Testis (tissue), 3 donors: ENCODE results near the gene FMNL3. TPM values are rescaled to one million over a fixed set of nuclear protein-coding genes. Genes with fewer than 3 reads are reported as not detected.
"Not testable (repeated sequence)": the region's sequence is repeated elsewhere in the genome, so short reads cannot be mapped to it uniquely, and the experiment has no call there.

Experiments used
- DNase-seq: peaks from one replicate; pipeline ENCODE4 v3.0.0-alpha.2; 2019
- H3K27ac ChIP-seq, 2 donors: fragments of 200-600 bp; sonication (generic); one replicate each; pipeline ENCODE4 v1.5.1; 2019
- H3K27me3 ChIP-seq: fragments of 200-600 bp; sonication (generic); one replicate; pipeline ENCODE4 v1.5.1; 2019
- H3K36me3 ChIP-seq: fragments of 200-600 bp; sonication (generic); one replicate; pipeline ENCODE4 v1.5.1; 2017; ENCODE audit warnings: low read depth; ENCODE audit errors: missing control alignments
- H3K4me1 ChIP-seq: fragments of 200-600 bp; sonication (generic); one replicate; pipeline ENCODE4 v1.5.1; 2019
- H3K4me3 ChIP-seq, 2 donors: fragments of 200-600 bp; sonication (generic); one replicate each; pipeline ENCODE4 v1.5.1; 2017 to 2019
- H3K9me3 ChIP-seq: fragments of 200-600 bp; sonication (generic); one replicate; pipeline ENCODE4 v1.5.1; 2017
- CTCF ChIP-seq, 3 experiments: fragments of 450-650 bp in 2 of 3; fragments of 200-600 bp in 1 of 3; sonication (generic) in 1 of 3; IDR thresholded peaks; one replicate each; pipeline ENCODE4 v1.5.1; 2016 to 2019; ENCODE audit warnings: antibody characterized with exemption in 3 of 3, mild to moderate bottlenecking in 2 of 3, moderate library complexity in 1 of 3
- POLR2A ChIP-seq: fragments of 450-650 bp; IDR thresholded peaks from one replicate; pipeline ENCODE4 v1.6.1; 2017; ENCODE audit warnings: antibody characterized with exemption, mild to moderate bottlenecking, moderate library complexity
- WGBS, 2 donors: methylation state at CpG; one replicate each; pipeline ENCODE4 v1.1.5; 2018; 5-methylcytosine and 5-hydroxymethylcytosine counted together
- intact Hi-C: fragments of 100-400 bp; cut with DNase I; formaldehyde crosslinking; loops from one replicate; pipeline ENCODE4 v1.15.1; 2023; ENCODE audit warnings: low total_unique reads
- polyA plus RNA-seq: library from polyadenylated mRNA; stranded (reverse); fragments of 350-450 nt; fragmentation: Illumina TruSeq; extraction: RNeasy Lipid Tissue Mini Kit (QIAGEN cat#74804); gene quantifications from one replicate; pipeline ENCODE4 v1.2.3, GENCODE V29; 2014; ENCODE audit warnings: low read depth, low replicate concordance; ENCODE audit not compliant: insufficient read depth
- total RNA-seq, 2 donors: library from RNA; depleted of rRNA; stranded (reverse); fragments of >200 nt; gene quantifications; one replicate each; pipeline ENCODE4 v1.2.3, GENCODE V29; 2016

FMNL3 gene
- total and polyA plus RNA-seq, 3 donors from 2014 or later, result 26.0 to 73.5 (median 40.5) TPM

GRCh38 chr12:49748306-49748705, 41.1 kb upstream of the FMNL3 start:
- TF ChIP-seq POLR2A (no peak), CTCF (IDR thresholded peaks at IDR 0.05) (no peak)
- H3K27me3 ChIP-seq, result no peaks in the 10 kb centered on the region
- H3K36me3 ChIP-seq, result no peaks in the 10 kb centered on the region
- H3K4me1 ChIP-seq, result peaks cover 38% of the 10 kb centered on the region
- DNase-seq, result no peak
- WGBS, 2 donors, result 50 to 57% methylated on average over 1 of the region's 1 CpG
- intact Hi-C loops, result no loop called here
- H3K27ac ChIP-seq, result no peak overlapping the region
- H3K4me3 ChIP-seq, result no peak overlapping the region
- no peaks in the 10 kb centered on the region for H3K9me3 ChIP-seq

GRCh38 chr12:49744363-49744885, 37.2 kb upstream of the FMNL3 start:
- H3K4me3 ChIP-seq, result no peak overlapping the region
- TF ChIP-seq CTCF (IDR thresholded peaks at IDR 0.05) (no peak), POLR2A (no peak)
- no peaks in the 10 kb centered on the region for H3K9me3 ChIP-seq
- intact Hi-C loops, result no loop called here
- WGBS, 2 donors, result 40 to 44% methylated on average over 3 of the region's 3 CpGs
- no peak for DNase-seq
- H3K27me3 ChIP-seq, result no peaks in the 10 kb centered on the region
- H3K27ac ChIP-seq, result no peak overlapping the region
- H3K4me1 ChIP-seq, result peaks cover 18% of the 10 kb centered on the region
- H3K36me3 ChIP-seq, result no peaks in the 10 kb centered on the region

GRCh38 chr12:49741882-49742620, 34.8 kb upstream of the FMNL3 start:
- intact Hi-C loops, result no loop called here
- TF ChIP-seq CTCF (IDR thresholded peaks at IDR 0.05) (no peak), POLR2A (no peak)
- 0% methylated on average over 24 to 34 of the region's 35 CpGs for WGBS, 2 donors
- peak; percentile 91 for DNase-seq
- Histone ChIP-seq H3K4me1 (peaks cover 11% of the 10 kb centered on the region), H3K4me3 (peak overlapping the region; percentile 68 to 96), H3K9me3 (no peaks in the 10 kb centered on the region), H3K36me3 (no peaks in the 10 kb centered on the region), H3K27me3 (no peaks in the 10 kb centered on the region), H3K27ac (peak overlapping the region; percentile 91 to 98)

GRCh38 chr12:49740930-49741881, 34.0 kb upstream of the FMNL3 start, which contains the start of gene TMBIM6:
Gene TMBIM6, plus strand, starts transcription at chr12:49741557. Its CDS starts 10,937 bp downstream, at chr12:49752494.
- intact Hi-C loops, result no loop called here
- Histone ChIP-seq H3K9me3 (no peaks in the 10 kb centered on the region), H3K36me3 (no peaks in the 10 kb centered on the region), H3K4me1 (peaks cover 11% of the 10 kb centered on the region), H3K27me3 (no peaks in the 10 kb centered on the region), H3K27ac (peak within 1 kb of the TSS; percentile 91 to 98), H3K4me3 (peak within 1 kb of the TSS; percentile 68 to 96)
- TF ChIP-seq CTCF (IDR thresholded peaks at IDR 0.05), result peak; percentile 94 to 98 (median 97)
- peak; percentile 63 for TF ChIP-seq POLR2A
- peak; percentile 100 for DNase-seq
- WGBS, 2 donors, result 4 to 5% methylated on average over 43 to 45 of the region's 50 CpGs

GRCh38 chr12:49740277-49740676, 33.1 kb upstream of the FMNL3 start:
- intact Hi-C loops, H3K27me3 ChIP-seq, H3K9me3 ChIP-seq, DNase-seq, H3K36me3 ChIP-seq: not testable (repeated sequence)
- peak overlapping the region in 1 of 2 donors; percentile 96 for H3K4me3 ChIP-seq
- H3K27ac ChIP-seq, result peak overlapping the region; percentile 91 to 98
- H3K4me1 ChIP-seq, result peaks cover 11% of the 10 kb centered on the region
- WGBS, 2 donors, result 91 to 92% methylated on average over 12 of the region's 12 CpGs

GRCh38 chr12:49738721-49739120, 31.5 kb upstream of the FMNL3 start:
- intact Hi-C loops, H3K36me3 ChIP-seq, DNase-seq, H3K27ac ChIP-seq, H3K4me1 ChIP-seq, H3K4me3 ChIP-seq, H3K27me3 ChIP-seq, H3K9me3 ChIP-seq: not testable (repeated sequence)
- WGBS, 2 donors, result 94% methylated on average over 5 of the region's 5 CpGs

- DNase-seq, H3K9me3 ChIP-seq, intact Hi-C loops, H3K4me1 ChIP-seq, H3K27me3 ChIP-seq, H3K4me3 ChIP-seq, H3K27ac ChIP-seq, H3K36me3 ChIP-seq: not testable (repeated sequence)
- 92 to 98% methylated on average over 7 of the region's 7 CpGs for WGBS, 2 donors
Observed at GRCh38 chr12:49734900-49735299, 27.7 kb upstream of the FMNL3 start.
